Natural killer cell (primary cell): Measurements from ENCODE around the gene MAPRE3. TPM values are rescaled to one million over a fixed set of nuclear protein-coding genes. Genes with fewer than 3 reads are reported as not detected.

Experiments used
- ATAC-seq, 3 donors: fragments of 150-1000 bp in 2 of 3; fragments of 200-7000 bp in 1 of 3; cut with Tn5 transposase; 1 replicate in 1 of 3; 2 replicates in 2 of 3; pipeline ENCODE4 v1.10.0; 2021; ENCODE audit warnings: mild to moderate bottlenecking in 2 of 3, moderate library complexity in 2 of 3
- DNase-seq, 2 donors: peaks; one replicate each; pipeline versions ENCODE4 v3.0.0 to v3.0.0-alpha.2; 2013 to 2021; ENCODE audit warnings: mixed read lengths in 1 of 2
- H3K27ac ChIP-seq: one replicate; pipeline ENCODE4 v1.5.1; 2013; ENCODE audit warnings: mild to moderate bottlenecking, low read length
- H3K27me3 ChIP-seq: one replicate; pipeline ENCODE4 v1.6.1; 2013; ENCODE audit warnings: low read length; ENCODE audit not compliant: control insufficient read depth, insufficient read depth
- H3K36me3 ChIP-seq: one replicate; pipeline ENCODE4 v1.6.1; 2013; ENCODE audit warnings: low read length; ENCODE audit not compliant: control insufficient read depth, insufficient read depth
- H3K4me1 ChIP-seq: one replicate; pipeline ENCODE4 v1.6.1; 2013; ENCODE audit warnings: low read length; ENCODE audit not compliant: control insufficient read depth, insufficient read depth
- H3K4me3 ChIP-seq: one replicate; pipeline ENCODE4 v1.5.1; 2013; ENCODE audit warnings: low read length
- H3K9me3 ChIP-seq: one replicate; pipeline ENCODE4 v1.6.1; 2013; ENCODE audit warnings: low read length; ENCODE audit not compliant: control insufficient read depth, insufficient read depth
- H3K27ac Mint-ChIP-seq, 2 donors: one replicate each; pipeline ENCODE4 v1.8.0; 2022; ENCODE audit warnings: mild to moderate bottlenecking in 2 of 2, mixed read lengths in 2 of 2, moderate library complexity in 1 of 2
- H3K27me3 Mint-ChIP-seq, 2 donors: one replicate each; pipeline ENCODE4 v1.8.0; 2022; ENCODE audit warnings: low read depth in 2 of 2, mixed read lengths in 2 of 2
- H3K36me3 Mint-ChIP-seq: one replicate; pipeline ENCODE4 v1.8.0; 2022; ENCODE audit warnings: mixed read lengths
- H3K4me1 Mint-ChIP-seq, 2 donors: one replicate each; pipeline ENCODE4 v1.8.0; 2022; ENCODE audit warnings: mixed read lengths in 2 of 2
- H3K4me3 Mint-ChIP-seq: one replicate; pipeline ENCODE4 v1.8.0; 2022; ENCODE audit warnings: mild to moderate bottlenecking, moderate library complexity, mixed read lengths
- H3K9me3 Mint-ChIP-seq, 2 donors: one replicate each; pipeline ENCODE4 v1.8.0; 2022; ENCODE audit warnings: mixed read lengths in 2 of 2
- WGBS: methylation state at CpG from one replicate; pipeline ENCODE4 v1.1.7; 2013; ENCODE audit warnings: missing lambda C conversion rate; ENCODE audit not compliant: insufficient coverage; 5-methylcytosine and 5-hydroxymethylcytosine counted together
- intact Hi-C: fragments of 100-400 bp; cut with micrococcal nuclease; formaldehyde crosslinking; loops from one replicate; pipeline ENCODE4 v1.14.2; 2022
- total RNA-seq, 4 donors: library from RNA; stranded (reverse); fragments of 120-200 nt in 1 of 4; gene quantifications; one replicate each; pipeline versions ENCODE4 v1.2.3 to v1.2.4, GENCODE V29; 2013 to 2022
- TF ChIP-seq, protein P1 (sequence below): fragments of 200-600 bp; IDR thresholded peaks from one replicate; pipeline ENCODE4 v1.8.0; 2022; ENCODE audit warnings: antibody characterized with exemption

MAPRE3 gene
- total RNA-seq, 3 donors from 2014 or later (not counting 1 experiment from before 2014, with no cell fraction given), result 3.9 to 5.0 (median 4.2) TPM

DNA sequence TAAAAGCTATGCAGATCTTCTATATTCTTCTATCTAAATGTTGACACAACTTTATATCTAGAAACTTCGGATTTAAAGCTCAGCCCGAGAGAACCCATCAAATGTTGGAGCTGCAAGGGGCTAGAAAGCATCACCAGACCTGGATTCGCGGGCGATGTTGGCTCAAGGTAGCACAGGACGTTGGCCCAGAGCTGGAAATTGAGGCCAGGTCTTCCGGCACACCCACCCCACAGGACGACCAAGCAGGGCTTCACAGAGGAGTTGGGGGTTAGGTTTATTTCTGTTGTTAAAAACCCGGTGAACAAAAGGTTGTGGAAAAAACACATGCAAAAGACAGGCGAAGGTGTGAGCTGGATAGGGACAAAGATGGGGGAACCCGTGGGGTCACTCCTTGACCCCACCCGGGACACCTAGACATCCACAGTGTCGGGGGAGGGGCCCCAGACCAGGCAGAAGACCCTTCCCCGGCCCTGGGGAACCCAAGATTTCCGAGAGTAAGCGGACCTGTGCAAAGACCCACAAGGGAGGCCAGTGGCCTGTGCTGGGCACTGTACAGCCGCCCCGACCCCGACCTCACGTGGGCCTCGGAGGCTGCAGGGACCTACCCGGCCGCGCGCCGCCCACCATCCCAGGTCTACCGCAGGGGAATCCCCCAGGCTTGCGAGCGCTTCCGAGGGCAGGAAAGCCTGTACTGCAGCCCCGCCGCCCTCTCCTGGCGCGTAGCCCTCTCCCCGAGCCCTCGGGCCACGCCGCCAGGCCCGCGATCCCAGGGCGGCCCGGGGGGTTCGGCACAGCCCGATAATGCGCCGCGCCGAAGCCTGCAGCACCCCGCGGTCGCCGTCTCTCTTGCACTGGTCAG is 79.2 kb downstream of the MAPRE3 start:
- peaks cover 0 to 2% of the 10 kb centered on the region in 2 donors for H3K9me3 Mint-ChIP-seq
- intact Hi-C loops, result loop anchor here (2.0 to 5.0 kb wide), 2 partner anchors 17 to 83 kb away; partner anchors contain the start of genes PREB and TMEM214

DNA sequence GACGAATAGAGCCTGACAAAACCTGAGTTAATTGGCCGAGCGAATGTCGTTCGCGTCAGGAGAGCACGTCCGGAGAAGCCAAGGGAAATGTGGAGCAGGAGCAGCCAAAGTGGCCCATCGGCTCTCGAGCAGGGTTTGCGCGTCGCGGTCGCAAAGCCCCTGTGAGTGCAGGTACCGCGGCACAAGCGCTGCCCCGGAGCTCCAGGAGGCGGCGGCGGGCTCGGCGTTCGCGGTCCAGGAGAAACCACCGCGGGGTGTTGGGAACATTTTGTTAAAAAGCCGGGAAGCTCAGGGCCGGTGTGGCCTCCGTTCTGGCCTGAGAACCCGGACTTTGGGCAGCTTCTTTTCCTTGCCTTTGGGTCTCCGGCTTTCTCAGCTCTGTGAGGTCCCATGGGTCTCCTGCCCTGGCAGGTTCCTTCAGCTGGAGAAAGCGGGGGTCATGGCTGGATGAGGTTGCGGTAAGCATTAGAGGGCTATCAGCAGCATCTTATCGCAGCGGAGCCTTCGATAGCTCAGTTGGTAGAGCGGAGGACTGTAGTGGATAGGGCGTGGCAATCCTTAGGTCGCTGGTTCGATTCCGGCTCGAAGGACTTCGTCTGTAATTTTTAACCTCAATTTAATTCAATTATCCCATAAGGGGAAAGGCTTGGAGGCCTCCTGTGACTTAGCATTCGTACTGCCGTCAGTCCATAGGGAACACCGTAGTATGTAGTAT is 80.0 kb downstream of the MAPRE3 start:
- TF ChIP-seq, protein P1, sequence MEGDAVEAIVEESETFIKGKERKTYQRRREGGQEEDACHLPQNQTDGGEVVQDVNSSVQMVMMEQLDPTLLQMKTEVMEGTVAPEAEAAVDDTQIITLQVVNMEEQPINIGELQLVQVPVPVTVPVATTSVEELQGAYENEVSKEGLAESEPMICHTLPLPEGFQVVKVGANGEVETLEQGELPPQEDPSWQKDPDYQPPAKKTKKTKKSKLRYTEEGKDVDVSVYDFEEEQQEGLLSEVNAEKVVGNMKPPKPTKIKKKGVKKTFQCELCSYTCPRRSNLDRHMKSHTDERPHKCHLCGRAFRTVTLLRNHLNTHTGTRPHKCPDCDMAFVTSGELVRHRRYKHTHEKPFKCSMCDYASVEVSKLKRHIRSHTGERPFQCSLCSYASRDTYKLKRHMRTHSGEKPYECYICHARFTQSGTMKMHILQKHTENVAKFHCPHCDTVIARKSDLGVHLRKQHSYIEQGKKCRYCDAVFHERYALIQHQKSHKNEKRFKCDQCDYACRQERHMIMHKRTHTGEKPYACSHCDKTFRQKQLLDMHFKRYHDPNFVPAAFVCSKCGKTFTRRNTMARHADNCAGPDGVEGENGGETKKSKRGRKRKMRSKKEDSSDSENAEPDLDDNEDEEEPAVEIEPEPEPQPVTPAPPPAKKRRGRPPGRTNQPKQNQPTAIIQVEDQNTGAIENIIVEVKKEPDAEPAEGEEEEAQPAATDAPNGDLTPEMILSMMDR, result no peak
- Mint-ChIP-seq H3K4me3 (peak overlapping the region; percentile 99), H3K4me1 (peaks cover 29 to 37% of the 10 kb centered on the region in 2 donors), H3K36me3 (peaks cover 11% of the 10 kb centered on the region), H3K27ac (peak overlapping the region; percentile 99 to 100), H3K9me3 (peaks cover 0 to 2% of the 10 kb centered on the region in 2 donors), H3K27me3 (peaks cover 6 to 12% of the 10 kb centered on the region in 2 donors)
- H3K36me3 ChIP-seq, result peaks cover 9% of the 10 kb centered on the region
- H3K9me3 ChIP-seq, result no peaks in the 10 kb centered on the region
- peak overlapping the region; percentile 82 for H3K27ac ChIP-seq
- peak overlapping the region; percentile 66 for H3K4me3 ChIP-seq
- peaks cover 16% of the 10 kb centered on the region for H3K4me1 ChIP-seq
- no peaks in the 10 kb centered on the region for H3K27me3 ChIP-seq
- ATAC-seq (peak; percentile 59 to 80 (median 60)), DNase-seq (peak; percentile 94 to 98)
- under 1% methylated on average over 45 of the region's 48 CpGs for WGBS
- intact Hi-C loops, result loop anchor here (2.0 to 5.0 kb wide), 2 partner anchors 18 to 82 kb away; partner anchors contain the start of genes PREB and TMEM214

More for the DNA sequence above, 79.2 kb downstream of the MAPRE3 start:
- ATAC-seq (peak; percentile 28 to 48 (median 45)), DNase-seq (peak; percentile 65 to 85)
- Mint-ChIP-seq H3K4me1 (peaks cover 29 to 31% of the 10 kb centered on the region in 2 donors), H3K4me3 (peak overlapping the region; percentile 99), H3K27me3 (peaks cover 6 to 12% of the 10 kb centered on the region in 2 donors), H3K36me3 (peaks cover 11% of the 10 kb centered on the region), H3K27ac (peak overlapping the region; percentile 99 to 100)
- peak overlapping the region; percentile 66 for H3K4me3 ChIP-seq
- H3K4me1 ChIP-seq, result peaks cover 16% of the 10 kb centered on the region
- peak overlapping the region; percentile 82 for H3K27ac ChIP-seq
- TF ChIP-seq, protein P1, result no peak
- peaks cover 1% of the 10 kb centered on the region for H3K36me3 ChIP-seq
- H3K27me3 ChIP-seq, result no peaks in the 10 kb centered on the region
- H3K9me3 ChIP-seq, result no peaks in the 10 kb centered on the region
- 13% methylated on average over 52 of the region's 52 CpGs for WGBS

DNA sequence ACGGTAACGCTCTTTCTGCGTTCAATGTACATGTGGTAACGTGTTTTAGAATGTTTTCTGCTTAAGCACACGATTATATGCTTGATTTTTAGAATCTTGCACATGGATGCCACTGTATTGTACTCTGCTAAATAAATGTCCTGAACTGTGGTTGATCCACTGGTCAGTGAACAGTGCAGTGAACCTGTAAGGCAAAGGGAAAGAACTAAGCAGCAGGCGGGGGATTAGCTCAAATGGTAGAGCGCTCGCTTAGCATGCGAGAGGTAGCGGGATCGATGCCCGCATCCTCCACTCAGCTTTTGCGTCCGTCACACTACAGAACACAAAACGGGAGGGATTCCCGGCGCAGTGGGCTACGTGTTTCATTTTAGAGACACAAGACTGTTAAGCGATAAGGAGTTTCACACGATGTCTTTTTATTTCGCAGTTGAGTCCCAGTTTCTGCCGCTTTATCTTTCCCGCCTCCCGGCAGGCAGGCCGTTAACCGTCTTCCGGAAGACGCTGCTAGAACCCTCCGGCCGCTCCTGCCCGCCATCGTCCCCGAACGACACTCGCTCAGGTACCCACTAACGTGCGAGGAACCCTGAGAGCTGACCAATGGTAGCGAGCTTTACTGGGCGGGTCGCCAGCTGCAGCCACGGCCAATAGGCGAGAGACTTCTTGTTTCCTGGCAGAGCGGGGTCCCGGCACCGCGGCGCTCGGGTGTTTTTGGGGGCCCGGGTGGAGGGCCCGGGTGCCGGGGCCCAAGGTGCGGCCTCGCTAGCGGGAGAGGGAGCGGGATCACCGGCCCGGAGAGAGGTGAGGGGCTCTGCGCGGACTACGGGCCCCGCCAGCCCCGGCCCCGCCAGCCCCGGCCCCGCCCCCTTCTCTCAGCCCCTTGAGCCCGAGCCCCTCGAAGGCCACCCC is 80.8 kb downstream of the MAPRE3 start, which contains the start of gene AGBL5:
AGBL5 (plus strand) TSS at position 673 of the 906 bp plus-strand sequence. CDS start 1,291 bp downstream, outside the sequence.
- Histone ChIP-seq H3K36me3 (peaks cover 17% of the 10 kb centered on the region), H3K9me3 (no peaks in the 10 kb centered on the region), H3K4me1 (peaks cover 16% of the 10 kb centered on the region), H3K27me3 (no peaks in the 10 kb centered on the region), H3K4me3 (peak within 1 kb of the TSS; percentile 66), H3K27ac (peak within 1 kb of the TSS; percentile 82)
- DNase-seq, result peak; percentile 95 to 98
- peaks cover 0 to 2% of the 10 kb centered on the region in 2 donors for H3K9me3 Mint-ChIP-seq
- WGBS, result under 1% methylated on average over 66 of the region's 67 CpGs
- TF ChIP-seq, protein P1, result no peak
- H3K27me3 Mint-ChIP-seq, result peaks cover 6 to 12% of the 10 kb centered on the region in 2 donors
- peaks cover 29 to 39% of the 10 kb centered on the region in 2 donors for H3K4me1 Mint-ChIP-seq
- ATAC-seq, result peak; percentile 79 to 91 (median 83)
- peaks cover 11% of the 10 kb centered on the region for H3K36me3 Mint-ChIP-seq
- H3K27ac Mint-ChIP-seq, result peak within 1 kb of the TSS; percentile 99 to 100
- intact Hi-C loops, result loop anchor here (1.0 to 5.0 kb wide), 4 partner anchors 18 to 81 kb away; partner anchors contain the start of genes KHK, OST4, PREB and TMEM214
- H3K4me3 Mint-ChIP-seq, result peak within 1 kb of the TSS; percentile 99
